Liver (tissue), 3 donors: ENCODE measurements around the gene RNASE3.
"Not testable (repeated sequence)": the region's sequence is repeated elsewhere in the genome, so short reads cannot be mapped to it uniquely, and the experiment has no call there.

Experiments used
- EGR1 ChIP-seq, 2 donors: IDR thresholded peaks; 2 replicates each; pipeline ENCODE4 v1.6.1; 2016 to 2018; ENCODE audit warnings: antibody characterized with exemption in 2 of 2, low read depth in 2 of 2
- FOXA1 ChIP-seq: IDR thresholded peaks from 2 replicates; pipeline ENCODE4 v1.6.1; 2016; ENCODE audit warnings: antibody characterized with exemption
- GABPA ChIP-seq, 2 donors: IDR thresholded peaks in 1 of 2; conservative IDR thresholded peaks in 1 of 2; 2 replicates each; pipeline ENCODE4 v1.6.1; 2016; ENCODE audit warnings: antibody characterized with exemption in 2 of 2, mild to moderate bottlenecking in 1 of 2, moderate library complexity in 1 of 2
- JUND ChIP-seq, 2 donors: IDR thresholded peaks; 2 replicates each; pipeline ENCODE4 v1.6.1; 2016; ENCODE audit warnings: antibody characterized with exemption in 2 of 2
- NR2F2 ChIP-seq: IDR thresholded peaks from 2 replicates; pipeline ENCODE4 v1.6.1; 2016; ENCODE audit warnings: antibody characterized with exemption
- RXRA ChIP-seq, 2 donors: IDR thresholded peaks; 2 replicates each; pipeline ENCODE4 v1.6.1; 2017 to 2018; ENCODE audit warnings: antibody characterized with exemption in 2 of 2, mild to moderate bottlenecking in 1 of 2
- SP1 ChIP-seq: IDR thresholded peaks from 2 replicates; pipeline ENCODE4 v1.6.1; 2018; ENCODE audit warnings: antibody characterized with exemption, mild to moderate bottlenecking
- TAF1 ChIP-seq: conservative IDR thresholded peaks from 2 replicates; pipeline ENCODE4 v1.6.1; 2016; ENCODE audit warnings: antibody characterized with exemption, mild to moderate bottlenecking
- YY1 ChIP-seq: IDR thresholded peaks from 2 replicates; pipeline ENCODE4 v1.6.1; 2016; ENCODE audit warnings: antibody characterized with exemption, mild to moderate bottlenecking
- TF ChIP-seq, protein P1 (sequence below): fragments of 150-350 bp; IDR thresholded peaks from 2 replicates; pipeline ENCODE4 v1.5.1; 2017; ENCODE audit warnings: improper control_type of control experiment, low read depth, low read length; ENCODE audit not compliant: missing input control
- TF ChIP-seq, protein P2 (sequence below): IDR thresholded peaks from 2 replicates; pipeline ENCODE4 v1.6.1; 2016; ENCODE audit warnings: antibody characterized with exemption
- TF ChIP-seq, protein P3 (sequence below): IDR thresholded peaks from 2 replicates; pipeline ENCODE4 v1.6.1; 2016; ENCODE audit warnings: antibody characterized with exemption, mild to moderate bottlenecking
- TF ChIP-seq, protein P4 (sequence below): IDR thresholded peaks from 2 replicates; pipeline ENCODE4 v1.6.1; 2016; ENCODE audit warnings: antibody characterized with exemption
- donor health status: healthy.
- donor health status: healthy.

DNA sequence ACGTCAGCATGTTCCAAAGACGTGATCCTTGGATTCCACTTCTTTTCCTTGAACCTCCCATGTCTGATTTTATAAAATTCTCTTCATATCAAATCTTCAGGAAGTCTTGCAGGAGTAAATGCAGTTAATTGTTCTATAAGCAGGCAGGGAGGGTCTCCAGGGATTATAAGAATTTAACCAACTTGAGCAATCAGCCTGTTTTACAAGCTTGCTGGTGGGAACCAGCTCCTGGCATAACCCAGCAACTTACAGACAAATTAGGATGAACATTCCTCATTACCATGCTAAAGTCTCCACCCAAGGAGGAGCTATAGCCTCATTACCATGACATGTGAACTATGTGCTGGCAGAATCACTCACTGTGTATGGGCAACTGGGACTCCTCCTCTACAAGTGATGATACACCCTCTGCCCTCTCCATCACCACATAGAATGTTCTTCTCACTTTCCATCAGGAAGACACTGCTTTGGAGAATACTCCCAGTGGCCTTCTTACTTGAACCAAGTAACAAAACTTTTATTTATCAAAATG is 32.6 kb downstream of the RNASE3 start:
- TF ChIP-seq, protein P1, sequence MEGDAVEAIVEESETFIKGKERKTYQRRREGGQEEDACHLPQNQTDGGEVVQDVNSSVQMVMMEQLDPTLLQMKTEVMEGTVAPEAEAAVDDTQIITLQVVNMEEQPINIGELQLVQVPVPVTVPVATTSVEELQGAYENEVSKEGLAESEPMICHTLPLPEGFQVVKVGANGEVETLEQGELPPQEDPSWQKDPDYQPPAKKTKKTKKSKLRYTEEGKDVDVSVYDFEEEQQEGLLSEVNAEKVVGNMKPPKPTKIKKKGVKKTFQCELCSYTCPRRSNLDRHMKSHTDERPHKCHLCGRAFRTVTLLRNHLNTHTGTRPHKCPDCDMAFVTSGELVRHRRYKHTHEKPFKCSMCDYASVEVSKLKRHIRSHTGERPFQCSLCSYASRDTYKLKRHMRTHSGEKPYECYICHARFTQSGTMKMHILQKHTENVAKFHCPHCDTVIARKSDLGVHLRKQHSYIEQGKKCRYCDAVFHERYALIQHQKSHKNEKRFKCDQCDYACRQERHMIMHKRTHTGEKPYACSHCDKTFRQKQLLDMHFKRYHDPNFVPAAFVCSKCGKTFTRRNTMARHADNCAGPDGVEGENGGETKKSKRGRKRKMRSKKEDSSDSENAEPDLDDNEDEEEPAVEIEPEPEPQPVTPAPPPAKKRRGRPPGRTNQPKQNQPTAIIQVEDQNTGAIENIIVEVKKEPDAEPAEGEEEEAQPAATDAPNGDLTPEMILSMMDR: not testable (repeated sequence)
- not testable (repeated sequence) for TF ChIP-seq FOXA1; JUND (IDR thresholded peaks at IDR 0.05); RXRA (IDR thresholded peaks at IDR 0.05); TAF1; NR2F2; SP1; GABPA (IDR thresholded peaks at IDR 0.05 in 1 of 2, conservative IDR thresholded peaks at IDR 0.05 in 1 of 2); YY1; EGR1 (IDR thresholded peaks at IDR 0.05; ENCODE audit: low read depth in 2 of 2)
- TF ChIP-seq, protein P2, sequence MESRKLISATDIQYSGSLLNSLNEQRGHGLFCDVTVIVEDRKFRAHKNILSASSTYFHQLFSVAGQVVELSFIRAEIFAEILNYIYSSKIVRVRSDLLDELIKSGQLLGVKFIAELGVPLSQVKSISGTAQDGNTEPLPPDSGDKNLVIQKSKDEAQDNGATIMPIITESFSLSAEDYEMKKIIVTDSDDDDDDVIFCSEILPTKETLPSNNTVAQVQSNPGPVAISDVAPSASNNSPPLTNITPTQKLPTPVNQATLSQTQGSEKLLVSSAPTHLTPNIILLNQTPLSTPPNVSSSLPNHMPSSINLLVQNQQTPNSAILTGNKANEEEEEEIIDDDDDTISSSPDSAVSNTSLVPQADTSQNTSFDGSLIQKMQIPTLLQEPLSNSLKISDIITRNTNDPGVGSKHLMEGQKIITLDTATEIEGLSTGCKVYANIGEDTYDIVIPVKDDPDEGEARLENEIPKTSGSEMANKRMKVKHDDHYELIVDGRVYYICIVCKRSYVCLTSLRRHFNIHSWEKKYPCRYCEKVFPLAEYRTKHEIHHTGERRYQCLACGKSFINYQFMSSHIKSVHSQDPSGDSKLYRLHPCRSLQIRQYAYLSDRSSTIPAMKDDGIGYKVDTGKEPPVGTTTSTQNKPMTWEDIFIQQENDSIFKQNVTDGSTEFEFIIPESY: not testable (repeated sequence)
- TF ChIP-seq, protein P3, sequence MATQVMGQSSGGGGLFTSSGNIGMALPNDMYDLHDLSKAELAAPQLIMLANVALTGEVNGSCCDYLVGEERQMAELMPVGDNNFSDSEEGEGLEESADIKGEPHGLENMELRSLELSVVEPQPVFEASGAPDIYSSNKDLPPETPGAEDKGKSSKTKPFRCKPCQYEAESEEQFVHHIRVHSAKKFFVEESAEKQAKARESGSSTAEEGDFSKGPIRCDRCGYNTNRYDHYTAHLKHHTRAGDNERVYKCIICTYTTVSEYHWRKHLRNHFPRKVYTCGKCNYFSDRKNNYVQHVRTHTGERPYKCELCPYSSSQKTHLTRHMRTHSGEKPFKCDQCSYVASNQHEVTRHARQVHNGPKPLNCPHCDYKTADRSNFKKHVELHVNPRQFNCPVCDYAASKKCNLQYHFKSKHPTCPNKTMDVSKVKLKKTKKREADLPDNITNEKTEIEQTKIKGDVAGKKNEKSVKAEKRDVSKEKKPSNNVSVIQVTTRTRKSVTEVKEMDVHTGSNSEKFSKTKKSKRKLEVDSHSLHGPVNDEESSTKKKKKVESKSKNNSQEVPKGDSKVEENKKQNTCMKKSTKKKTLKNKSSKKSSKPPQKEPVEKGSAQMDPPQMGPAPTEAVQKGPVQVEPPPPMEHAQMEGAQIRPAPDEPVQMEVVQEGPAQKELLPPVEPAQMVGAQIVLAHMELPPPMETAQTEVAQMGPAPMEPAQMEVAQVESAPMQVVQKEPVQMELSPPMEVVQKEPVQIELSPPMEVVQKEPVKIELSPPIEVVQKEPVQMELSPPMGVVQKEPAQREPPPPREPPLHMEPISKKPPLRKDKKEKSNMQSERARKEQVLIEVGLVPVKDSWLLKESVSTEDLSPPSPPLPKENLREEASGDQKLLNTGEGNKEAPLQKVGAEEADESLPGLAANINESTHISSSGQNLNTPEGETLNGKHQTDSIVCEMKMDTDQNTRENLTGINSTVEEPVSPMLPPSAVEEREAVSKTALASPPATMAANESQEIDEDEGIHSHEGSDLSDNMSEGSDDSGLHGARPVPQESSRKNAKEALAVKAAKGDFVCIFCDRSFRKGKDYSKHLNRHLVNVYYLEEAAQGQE: not testable (repeated sequence)
- TF ChIP-seq, protein P4, sequence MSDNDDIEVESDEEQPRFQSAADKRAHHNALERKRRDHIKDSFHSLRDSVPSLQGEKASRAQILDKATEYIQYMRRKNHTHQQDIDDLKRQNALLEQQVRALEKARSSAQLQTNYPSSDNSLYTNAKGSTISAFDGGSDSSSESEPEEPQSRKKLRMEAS: not testable (repeated sequence)
